SK-N-SH (cell line): ENCODE measurements around the gene MATN4. TPM values are rescaled to one million over a fixed set of nuclear protein-coding genes. Genes with fewer than 3 reads are reported as not detected.

ENCODE experiments used
- CTCF ChIA-PET: fragments of 300-600, 350-600 bp; formaldehyde crosslinking; extraction: SDS; loops from one replicate; lab custom pipeline; 2021; lab: Yijun Ruan, JAX
- POLR2A ChIA-PET: fragments of 350-600 bp; sonication (Branson Sonifier 250); formaldehyde crosslinking; extraction: SDS; loops from one replicate; lab custom pipeline; 2020; ENCODE audit warnings: antibody characterized with exemption, inconsistent platforms; lab: Yijun Ruan, JAX
- DNase-seq: peaks from one replicate; pipeline ENCODE4 v3.0.0; 2012
- H2AFZ ChIP-seq: fragments of 200-600 bp; sonication (generic); 2 replicates; pipeline ENCODE4 v1.8.1; 2016; ENCODE audit warnings: antibody characterized with exemption, mild to moderate bottlenecking, low read depth
- H3F3A ChIP-seq: fragments of 200-600 bp; sonication (generic); replicated peaks from 2 replicates; pipeline ENCODE3; 2016; ENCODE audit warnings: antibody characterized with exemption, mild to moderate bottlenecking; ENCODE audit not compliant: insufficient read depth
- H3K27ac ChIP-seq, 2 experiments: fragments of 200-500 bp in 1 of 2; fragments of 200-600 bp in 1 of 2; sonication (Bioruptor generic) in 1 of 2; sonication (generic), shearing (Covaris generic) in 1 of 2; 2 replicates each; pipeline versions ENCODE4 v1.5.1 to v1.6.1; 2014 to 2016; ENCODE audit warnings: low read depth in 2 of 2, inconsistent platforms in 1 of 2, low read length in 1 of 2, mild to moderate bottlenecking in 1 of 2, mixed read lengths in 1 of 2
- H3K27me3 ChIP-seq: fragments of 200-600 bp; sonication (generic), shearing (Covaris generic); 2 replicates; pipeline ENCODE4 v1.6.1; 2016; ENCODE audit warnings: mixed run types; ENCODE audit not compliant: insufficient read depth
- H3K36me3 ChIP-seq, 2 experiments: fragments of 200-500 bp in 1 of 2; fragments of 200-600 bp in 1 of 2; sonication (Bioruptor generic) in 1 of 2; sonication (generic) in 1 of 2; replicated peaks in 1 of 2; 2 replicates each; pipeline versions ENCODE3 to v1.5.1; 2014 to 2016; ENCODE audit warnings: low read length in 1 of 2, mild to moderate bottlenecking in 1 of 2; ENCODE audit not compliant: insufficient read depth in 2 of 2, control insufficient read depth in 1 of 2
- H3K4me1 ChIP-seq, 2 experiments: fragments of 200-500 bp in 1 of 2; fragments of 200-600 bp in 1 of 2; sonication (Bioruptor generic) in 1 of 2; sonication (generic), shearing (Covaris generic) in 1 of 2; 2 replicates each; pipeline versions ENCODE4 v1.5.1 to v1.6.1; 2014 to 2016; ENCODE audit warnings: low read depth in 1 of 2, low read length in 1 of 2, mixed run types in 1 of 2; ENCODE audit not compliant: insufficient read depth in 2 of 2, control insufficient read depth in 1 of 2
- H3K4me2 ChIP-seq: fragments of 200-600 bp; sonication (generic), shearing (Covaris generic); 2 replicates; pipeline ENCODE4 v1.6.1; 2017; ENCODE audit warnings: mixed run types
- H3K4me3 ChIP-seq, 2 experiments: fragments of 200-500 bp in 1 of 2; fragments of 200-600 bp in 1 of 2; sonication (Bioruptor generic) in 1 of 2; sonication (generic), shearing (Covaris generic) in 1 of 2; 2 replicates each; pipeline versions ENCODE4 v1.5.1 to v1.8.1; 2014 to 2016; ENCODE audit warnings: low read depth in 2 of 2, inconsistent platforms in 1 of 2, low read length in 1 of 2, mild to moderate bottlenecking in 1 of 2, mixed read lengths in 1 of 2, moderate library complexity in 1 of 2
- H3K79me2 ChIP-seq: fragments of 200-600 bp; sonication (generic); 2 replicates; pipeline ENCODE4 v1.8.1; 2017; ENCODE audit warnings: mild to moderate bottlenecking; ENCODE audit not compliant: insufficient read depth
- H3K9ac ChIP-seq: fragments of 200-600 bp; sonication (generic); 2 replicates; pipeline ENCODE4 v1.6.1; 2017; ENCODE audit warnings: mixed run types
- H3K9me2 ChIP-seq: fragments of 200-600 bp; sonication (generic); 2 replicates; pipeline ENCODE4 v1.6.1; 2017; ENCODE audit warnings: mixed run types
- H3K9me3 ChIP-seq: fragments of 200-600 bp; sonication (generic); 2 replicates; pipeline ENCODE4 v1.6.1; 2017; ENCODE audit warnings: mixed run types, mild to moderate bottlenecking, moderate library complexity
- H4K20me1 ChIP-seq: fragments of 200-600 bp; sonication (generic); 2 replicates; pipeline ENCODE4 v1.6.1; 2017; ENCODE audit warnings: mild to moderate bottlenecking, mixed run types; ENCODE audit not compliant: insufficient read depth
- ELF1 ChIP-seq: IDR thresholded peaks from 2 replicates; pipeline ENCODE4 v1.4.0; 2012
- FOSL2 ChIP-seq: IDR thresholded peaks from 2 replicates; pipeline ENCODE4 v1.4.0; 2012; ENCODE audit warnings: low read depth, mild to moderate bottlenecking, moderate library complexity, borderline replicate concordance
- FOXJ3 ChIP-seq: sonication (generic); formaldehyde crosslinking; IDR thresholded peaks from 2 replicates; pipeline ENCODE4 v1.5.1; 2020; ENCODE audit warnings: mild to moderate bottlenecking, missing genetic modification reagents
- FOXM1 ChIP-seq: IDR thresholded peaks from 2 replicates; pipeline ENCODE4 v1.4.0; 2012; ENCODE audit warnings: low read depth, mild to moderate bottlenecking
- GABPA ChIP-seq: IDR thresholded peaks from 2 replicates; pipeline ENCODE4 v1.4.0; 2012; ENCODE audit warnings: low read depth, mild to moderate bottlenecking
- GATA2 ChIP-seq: sonication (generic); formaldehyde crosslinking; IDR thresholded peaks from 2 replicates; pipeline ENCODE4 v1.5.0; 2020; ENCODE audit warnings: mild to moderate bottlenecking, missing genetic modification reagents
- JUND ChIP-seq: IDR thresholded peaks from 2 replicates; pipeline ENCODE4 v1.4.0; 2012
- MEF2A ChIP-seq: IDR thresholded peaks from 2 replicates; pipeline ENCODE4 v1.4.0; 2012; ENCODE audit warnings: low read depth, borderline replicate concordance
- POLR2AphosphoS5 ChIP-seq: IDR thresholded peaks from 2 replicates; pipeline ENCODE4 v1.6.1; 2012; ENCODE audit warnings: low read depth, low read length
- SIN3A ChIP-seq: IDR thresholded peaks from 2 replicates; pipeline ENCODE4 v1.6.1; 2012; ENCODE audit warnings: low read depth, mild to moderate bottlenecking, low read length, moderate library complexity, borderline replicate concordance
- WGBS: methylation state at CpG from one replicate; pipeline ENCODE4 v1.1.6; 2017; ENCODE audit warnings: low lambda C conversion rate; 5-methylcytosine and 5-hydroxymethylcytosine counted together
- polyA plus RNA-seq, 3 experiments: library from polyadenylated mRNA; depleted of rRNA; stranded (reverse); fragments of >200 nt; gene quantifications; 2 replicates each; pipeline ENCODE4 v1.2.3, GENCODE V29; 2012
- TF ChIP-seq, protein P1 (sequence below): IDR thresholded peaks from 2 replicates; pipeline ENCODE4 v1.4.0; 2012; ENCODE audit warnings: low read depth, borderline replicate concordance
- TF ChIP-seq, protein P2 (sequence below): fragments of 200-600 bp; sonication (generic); IDR thresholded peaks from 2 replicates; pipeline ENCODE4 v1.6.1; 2017; ENCODE audit warnings: antibody characterized with exemption, mild to moderate bottlenecking, moderate library complexity
- TF ChIP-seq, protein P3 (sequence below): fragments of 150-350 bp; IDR thresholded peaks from 2 replicates; pipeline ENCODE4 v1.6.1; 2017; ENCODE audit warnings: antibody characterized with exemption, low read length, low read depth, borderline replicate concordance
- TF ChIP-seq, protein P4 (sequence below): IDR thresholded peaks from 2 replicates; pipeline ENCODE4; 2012
- TF ChIP-seq, protein P5 (sequence below): IDR thresholded peaks from 2 replicates; pipeline ENCODE4 v1.6.1; 2012; ENCODE audit warnings: mild to moderate bottlenecking, low read depth, low read length, moderate library complexity

Gene MATN4
- polyA plus RNA-seq, 1 of the 3 experiments (the other 2 are of a cell fraction) = 0.16 TPM

DNA sequence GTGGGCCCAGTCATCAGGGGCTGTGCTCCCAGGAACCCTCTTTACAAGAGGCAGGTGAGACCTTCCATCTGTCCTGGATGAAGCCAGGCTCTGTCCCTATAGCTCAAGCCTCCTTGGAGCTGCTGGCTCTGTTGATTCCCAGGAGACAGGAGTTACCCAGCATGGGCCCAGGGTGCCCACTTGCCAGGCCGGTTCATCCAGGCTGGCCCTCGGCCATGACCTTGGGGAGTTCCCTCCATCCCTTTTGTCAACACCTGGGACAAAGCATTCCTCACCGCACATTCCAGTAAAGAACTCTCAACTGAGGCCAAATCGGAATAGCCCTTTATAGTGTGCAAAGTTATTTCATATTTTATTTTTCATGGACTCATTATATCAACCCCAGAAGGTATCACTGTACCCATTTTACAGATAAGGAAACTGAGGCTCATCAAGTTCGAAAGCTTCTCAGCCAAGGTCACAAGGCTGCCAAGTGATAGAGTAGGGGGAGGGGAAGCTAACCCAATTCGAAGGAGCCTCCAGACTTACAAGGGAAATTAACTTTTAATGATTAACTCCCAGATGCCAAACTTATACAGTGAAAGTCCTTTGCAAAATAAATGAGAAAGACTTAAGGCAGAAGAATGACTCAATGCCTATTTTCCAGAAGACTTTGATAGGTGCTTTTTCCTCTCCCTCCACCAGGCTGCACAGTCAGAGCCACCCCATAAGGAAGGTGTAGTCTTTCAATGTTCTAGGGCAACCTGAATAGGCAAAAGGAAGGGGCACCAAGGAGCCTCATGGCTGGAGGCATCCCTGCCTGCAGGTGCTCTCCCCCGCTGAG lies 21.6 kb upstream of the MATN4 start:
- Histone ChIP-seq H3K9ac (no peak overlapping the region), H3K36me3 (peaks cover 41 to 52% of the 10 kb centered on the region in 2 experiments), H3K4me3 (no peak overlapping the region), H3F3A (no peaks in the 10 kb centered on the region), H3K27me3 (no peaks in the 10 kb centered on the region), H3K4me1 (peaks cover 0 to 5% of the 10 kb centered on the region in 2 experiments; a peak in 1 of 4 replicates), H2AFZ (no peak overlapping the region), H3K79me2 (peaks cover 1% of the 10 kb centered on the region), H4K20me1 (no peaks in the 10 kb centered on the region), H3K4me2 (no peak overlapping the region), H3K9me3 (no peaks in the 10 kb centered on the region), H3K9me2 (no peaks in the 10 kb centered on the region), H3K27ac (no peak overlapping the region)
- ChIA-PET CTCF (interaction anchor here (0.9 to 2.3 kb wide), 4 partner anchors 11 to 441 kb away, joined by 4 to 7 read pairs (median 4); partner anchors contain the start of gene SYS1), POLR2A (no interaction called here)
- 81% methylated on average over 7 of the region's 7 CpGs for WGBS
- DNase-seq = no peak
- TF ChIP-seq SIN3A (no peak), FOSL2 (no peak), FOXJ3 (no peak), MEF2A (no peak), JUND (no peak), FOXM1 (no peak), POLR2AphosphoS5 (no peak), ELF1 (no peak), GABPA (no peak), GATA2 (CRISPR knock-in tag) (no peak)
- TF ChIP-seq, protein P1, sequence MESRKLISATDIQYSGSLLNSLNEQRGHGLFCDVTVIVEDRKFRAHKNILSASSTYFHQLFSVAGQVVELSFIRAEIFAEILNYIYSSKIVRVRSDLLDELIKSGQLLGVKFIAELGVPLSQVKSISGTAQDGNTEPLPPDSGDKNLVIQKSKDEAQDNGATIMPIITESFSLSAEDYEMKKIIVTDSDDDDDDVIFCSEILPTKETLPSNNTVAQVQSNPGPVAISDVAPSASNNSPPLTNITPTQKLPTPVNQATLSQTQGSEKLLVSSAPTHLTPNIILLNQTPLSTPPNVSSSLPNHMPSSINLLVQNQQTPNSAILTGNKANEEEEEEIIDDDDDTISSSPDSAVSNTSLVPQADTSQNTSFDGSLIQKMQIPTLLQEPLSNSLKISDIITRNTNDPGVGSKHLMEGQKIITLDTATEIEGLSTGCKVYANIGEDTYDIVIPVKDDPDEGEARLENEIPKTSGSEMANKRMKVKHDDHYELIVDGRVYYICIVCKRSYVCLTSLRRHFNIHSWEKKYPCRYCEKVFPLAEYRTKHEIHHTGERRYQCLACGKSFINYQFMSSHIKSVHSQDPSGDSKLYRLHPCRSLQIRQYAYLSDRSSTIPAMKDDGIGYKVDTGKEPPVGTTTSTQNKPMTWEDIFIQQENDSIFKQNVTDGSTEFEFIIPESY = no peak
- TF ChIP-seq, protein P2, sequence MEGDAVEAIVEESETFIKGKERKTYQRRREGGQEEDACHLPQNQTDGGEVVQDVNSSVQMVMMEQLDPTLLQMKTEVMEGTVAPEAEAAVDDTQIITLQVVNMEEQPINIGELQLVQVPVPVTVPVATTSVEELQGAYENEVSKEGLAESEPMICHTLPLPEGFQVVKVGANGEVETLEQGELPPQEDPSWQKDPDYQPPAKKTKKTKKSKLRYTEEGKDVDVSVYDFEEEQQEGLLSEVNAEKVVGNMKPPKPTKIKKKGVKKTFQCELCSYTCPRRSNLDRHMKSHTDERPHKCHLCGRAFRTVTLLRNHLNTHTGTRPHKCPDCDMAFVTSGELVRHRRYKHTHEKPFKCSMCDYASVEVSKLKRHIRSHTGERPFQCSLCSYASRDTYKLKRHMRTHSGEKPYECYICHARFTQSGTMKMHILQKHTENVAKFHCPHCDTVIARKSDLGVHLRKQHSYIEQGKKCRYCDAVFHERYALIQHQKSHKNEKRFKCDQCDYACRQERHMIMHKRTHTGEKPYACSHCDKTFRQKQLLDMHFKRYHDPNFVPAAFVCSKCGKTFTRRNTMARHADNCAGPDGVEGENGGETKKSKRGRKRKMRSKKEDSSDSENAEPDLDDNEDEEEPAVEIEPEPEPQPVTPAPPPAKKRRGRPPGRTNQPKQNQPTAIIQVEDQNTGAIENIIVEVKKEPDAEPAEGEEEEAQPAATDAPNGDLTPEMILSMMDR = no peak
- TF ChIP-seq, protein P3, sequence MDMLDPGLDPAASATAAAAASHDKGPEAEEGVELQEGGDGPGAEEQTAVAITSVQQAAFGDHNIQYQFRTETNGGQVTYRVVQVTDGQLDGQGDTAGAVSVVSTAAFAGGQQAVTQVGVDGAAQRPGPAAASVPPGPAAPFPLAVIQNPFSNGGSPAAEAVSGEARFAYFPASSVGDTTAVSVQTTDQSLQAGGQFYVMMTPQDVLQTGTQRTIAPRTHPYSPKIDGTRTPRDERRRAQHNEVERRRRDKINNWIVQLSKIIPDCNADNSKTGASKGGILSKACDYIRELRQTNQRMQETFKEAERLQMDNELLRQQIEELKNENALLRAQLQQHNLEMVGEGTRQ = no peak
- TF ChIP-seq, protein P4, sequence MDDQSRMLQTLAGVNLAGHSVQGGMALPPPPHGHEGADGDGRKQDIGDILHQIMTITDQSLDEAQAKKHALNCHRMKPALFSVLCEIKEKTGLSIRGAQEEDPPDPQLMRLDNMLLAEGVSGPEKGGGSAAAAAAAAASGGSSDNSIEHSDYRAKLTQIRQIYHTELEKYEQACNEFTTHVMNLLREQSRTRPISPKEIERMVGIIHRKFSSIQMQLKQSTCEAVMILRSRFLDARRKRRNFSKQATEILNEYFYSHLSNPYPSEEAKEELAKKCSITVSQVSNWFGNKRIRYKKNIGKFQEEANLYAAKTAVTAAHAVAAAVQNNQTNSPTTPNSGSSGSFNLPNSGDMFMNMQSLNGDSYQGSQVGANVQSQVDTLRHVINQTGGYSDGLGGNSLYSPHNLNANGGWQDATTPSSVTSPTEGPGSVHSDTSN = no peak
- TF ChIP-seq, protein P5, sequence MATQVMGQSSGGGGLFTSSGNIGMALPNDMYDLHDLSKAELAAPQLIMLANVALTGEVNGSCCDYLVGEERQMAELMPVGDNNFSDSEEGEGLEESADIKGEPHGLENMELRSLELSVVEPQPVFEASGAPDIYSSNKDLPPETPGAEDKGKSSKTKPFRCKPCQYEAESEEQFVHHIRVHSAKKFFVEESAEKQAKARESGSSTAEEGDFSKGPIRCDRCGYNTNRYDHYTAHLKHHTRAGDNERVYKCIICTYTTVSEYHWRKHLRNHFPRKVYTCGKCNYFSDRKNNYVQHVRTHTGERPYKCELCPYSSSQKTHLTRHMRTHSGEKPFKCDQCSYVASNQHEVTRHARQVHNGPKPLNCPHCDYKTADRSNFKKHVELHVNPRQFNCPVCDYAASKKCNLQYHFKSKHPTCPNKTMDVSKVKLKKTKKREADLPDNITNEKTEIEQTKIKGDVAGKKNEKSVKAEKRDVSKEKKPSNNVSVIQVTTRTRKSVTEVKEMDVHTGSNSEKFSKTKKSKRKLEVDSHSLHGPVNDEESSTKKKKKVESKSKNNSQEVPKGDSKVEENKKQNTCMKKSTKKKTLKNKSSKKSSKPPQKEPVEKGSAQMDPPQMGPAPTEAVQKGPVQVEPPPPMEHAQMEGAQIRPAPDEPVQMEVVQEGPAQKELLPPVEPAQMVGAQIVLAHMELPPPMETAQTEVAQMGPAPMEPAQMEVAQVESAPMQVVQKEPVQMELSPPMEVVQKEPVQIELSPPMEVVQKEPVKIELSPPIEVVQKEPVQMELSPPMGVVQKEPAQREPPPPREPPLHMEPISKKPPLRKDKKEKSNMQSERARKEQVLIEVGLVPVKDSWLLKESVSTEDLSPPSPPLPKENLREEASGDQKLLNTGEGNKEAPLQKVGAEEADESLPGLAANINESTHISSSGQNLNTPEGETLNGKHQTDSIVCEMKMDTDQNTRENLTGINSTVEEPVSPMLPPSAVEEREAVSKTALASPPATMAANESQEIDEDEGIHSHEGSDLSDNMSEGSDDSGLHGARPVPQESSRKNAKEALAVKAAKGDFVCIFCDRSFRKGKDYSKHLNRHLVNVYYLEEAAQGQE = no peak
